HG03442 (cell line): Measurements from ENCODE around the gene ICA1L.
A peak's percentile ranks its signal among the peaks of the same experiment; 100 is the strongest.

Experiments
- ATAC-seq: cut with Tn5 transposase; IDR thresholded peaks from one replicate; pipeline ENCODE4 v1.9.1; 2021; ENCODE audit warnings: mild to moderate bottlenecking, moderate library complexity; ENCODE audit not compliant: unreplicated experiment

The ICA1L gene

DNA sequence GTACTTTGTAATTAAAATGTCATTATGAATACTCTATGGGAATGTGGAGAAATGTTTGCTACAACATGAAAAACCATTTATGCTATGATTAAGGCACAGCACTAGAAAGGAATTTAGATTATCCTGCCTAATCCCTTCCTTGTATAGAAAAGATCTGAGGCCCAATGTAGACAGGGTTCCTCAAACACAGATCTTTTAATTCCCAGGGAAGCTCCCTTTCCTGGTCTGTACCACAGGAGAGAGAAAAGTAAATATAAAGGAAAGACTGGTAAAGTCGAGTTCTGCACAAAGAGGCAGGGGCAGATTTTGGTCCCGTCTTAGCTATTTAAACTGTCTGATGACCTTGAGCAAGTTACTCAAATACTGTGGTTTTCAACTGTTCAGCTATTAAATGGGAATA lies 84.7 kb downstream of the ICA1L start:
- ATAC-seq: no peak

GRCh38 chr2:202782940-202783558 lies 88.5 kb downstream of the ICA1L start:
- ATAC-seq: no peak

- ATAC-seq: peak; percentile 97
Observed at GRCh38 chr2:202780514-202781021, 91.0 kb downstream of the ICA1L start.

GRCh38 chr2:202778217-202778616 lies 93.3 kb downstream of the ICA1L start:
- no peak for ATAC-seq

DNA sequence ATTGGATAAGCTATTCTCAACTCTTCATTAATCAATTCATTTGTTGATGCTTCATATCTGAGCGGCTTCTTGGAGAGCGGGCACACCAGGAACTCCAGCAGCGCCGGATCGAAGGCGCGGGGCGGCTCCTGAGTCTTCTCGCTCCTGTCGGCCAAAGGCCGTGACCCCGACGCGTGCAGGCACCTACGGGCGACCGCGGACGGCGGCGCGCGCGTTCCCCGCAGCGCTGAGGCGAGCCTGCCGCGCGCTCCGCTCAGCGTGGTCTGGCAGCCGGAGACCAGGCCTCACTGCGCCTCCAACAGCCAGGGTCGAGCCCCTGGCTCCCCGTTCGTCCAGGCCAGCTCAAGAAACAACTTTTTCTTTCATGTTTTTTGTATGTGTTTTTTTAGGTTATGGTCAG lies 97.5 kb downstream of the ICA1L start:
- ATAC-seq: no peak

DNA sequence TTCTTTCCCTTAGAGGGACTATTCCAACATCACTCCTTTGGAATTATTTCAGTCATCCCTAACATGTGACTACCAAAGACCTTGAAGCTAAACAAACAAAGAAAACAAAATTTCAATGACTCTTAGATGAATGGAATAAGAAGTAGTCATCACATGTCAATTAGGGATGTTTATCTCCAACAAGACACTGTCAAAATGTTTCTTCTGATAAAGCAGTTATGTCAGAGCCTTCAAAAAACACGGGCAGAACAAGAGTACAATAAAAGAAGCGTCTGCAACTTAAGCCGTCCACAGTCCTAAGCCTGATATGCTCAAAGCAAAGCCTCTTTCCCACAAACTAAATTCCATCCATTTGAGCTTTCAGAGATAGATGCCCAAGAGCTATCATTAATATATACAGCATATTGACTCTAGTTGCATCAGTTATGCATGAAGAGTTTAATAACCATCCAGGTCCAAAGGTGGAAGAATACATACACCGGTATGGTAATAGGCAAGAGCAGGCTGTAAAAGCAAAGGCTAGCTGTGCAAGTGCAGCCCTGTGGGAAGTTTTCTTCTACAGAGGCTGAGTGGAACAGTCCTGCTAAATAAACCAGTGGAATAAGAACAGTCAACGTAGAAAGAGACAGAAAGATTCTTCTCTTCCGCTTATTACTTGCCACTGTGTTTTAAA lies 98.1 kb downstream of the ICA1L start:
- ATAC-seq: no peak

DNA sequence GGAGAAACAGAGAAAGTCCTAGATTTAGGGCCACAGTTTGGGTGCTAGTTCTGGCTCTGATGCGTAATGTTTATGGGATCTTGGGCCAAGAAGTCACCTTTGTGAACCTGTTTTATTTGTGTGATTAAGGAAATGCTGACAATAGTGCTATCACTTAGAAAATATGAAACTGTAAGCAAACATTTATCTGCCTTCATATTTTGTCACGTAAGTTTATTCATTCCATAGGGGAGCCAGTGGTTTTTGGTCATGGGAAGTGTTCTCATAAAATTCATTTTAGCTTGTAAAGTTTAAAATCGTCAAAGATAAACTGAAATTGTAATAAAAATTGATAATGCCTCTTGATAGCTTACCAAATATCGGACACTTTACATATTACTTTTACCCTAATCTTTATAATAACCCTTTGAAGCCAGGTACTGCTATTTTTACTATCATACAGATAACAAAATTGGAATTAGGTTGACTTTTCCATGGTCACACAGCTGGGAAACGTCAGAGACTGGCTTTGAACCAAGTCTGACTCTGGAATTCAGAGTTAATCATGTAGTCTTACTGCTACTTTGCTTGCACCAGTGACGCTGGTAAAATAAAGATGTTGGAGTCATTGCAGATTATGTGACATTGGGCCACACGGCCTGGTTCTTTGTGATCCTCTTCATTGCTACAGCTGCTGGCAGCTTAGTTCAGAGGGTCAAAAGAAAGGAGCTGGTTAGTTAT lies 99.7 kb downstream of the ICA1L start:
- ATAC-seq: no peak

- no peak for ATAC-seq
Observed at GRCh38 chr2:202771336-202771735, 100.2 kb downstream of the ICA1L start.

- no peak for ATAC-seq
Observed at GRCh38 chr2:202769201-202769600, 102.4 kb downstream of the ICA1L start.

GRCh38 chr2:202768273-202768672 lies 103.3 kb downstream of the ICA1L start:
- ATAC-seq: no peak

DNA sequence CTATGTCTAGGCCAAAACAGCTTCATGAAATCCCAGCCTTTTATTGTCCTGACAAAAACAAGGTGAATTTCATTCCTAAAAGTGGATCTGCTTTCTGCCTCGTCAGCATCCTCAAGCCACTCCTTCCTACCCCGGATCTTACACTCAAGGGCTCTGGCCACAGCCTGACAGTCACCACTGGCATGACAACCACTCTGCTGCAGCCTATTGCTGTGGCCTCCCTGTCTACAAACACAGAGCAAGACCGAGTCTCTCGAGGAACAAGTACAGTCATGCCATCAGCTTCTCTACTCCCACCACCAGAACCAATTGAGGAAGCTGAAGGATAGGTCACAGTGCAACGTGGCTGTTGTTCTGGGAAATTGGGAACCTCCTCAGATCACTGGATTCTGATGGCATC lies 106.1 kb downstream of the ICA1L start:
- ATAC-seq: no peak

DNA sequence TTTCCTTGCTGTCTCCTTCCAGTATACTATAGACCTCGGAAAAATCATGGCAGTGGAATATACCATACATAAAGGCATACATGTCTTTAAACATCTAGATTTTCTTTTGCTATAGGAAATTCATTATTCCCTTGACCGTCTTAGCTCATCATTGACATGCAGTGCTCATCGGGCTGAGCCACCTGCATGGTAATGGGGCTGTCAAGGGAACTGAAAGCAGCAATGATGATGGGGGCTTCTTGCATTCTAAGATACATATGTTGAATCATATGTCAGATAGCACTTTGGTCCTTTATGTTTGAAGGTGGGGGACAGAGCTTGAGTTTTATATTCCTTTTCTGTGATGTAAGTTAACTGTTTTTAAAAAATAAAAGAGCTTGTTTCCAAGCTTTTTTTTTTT lies 106.6 kb downstream of the ICA1L start:
- no peak for ATAC-seq

DNA sequence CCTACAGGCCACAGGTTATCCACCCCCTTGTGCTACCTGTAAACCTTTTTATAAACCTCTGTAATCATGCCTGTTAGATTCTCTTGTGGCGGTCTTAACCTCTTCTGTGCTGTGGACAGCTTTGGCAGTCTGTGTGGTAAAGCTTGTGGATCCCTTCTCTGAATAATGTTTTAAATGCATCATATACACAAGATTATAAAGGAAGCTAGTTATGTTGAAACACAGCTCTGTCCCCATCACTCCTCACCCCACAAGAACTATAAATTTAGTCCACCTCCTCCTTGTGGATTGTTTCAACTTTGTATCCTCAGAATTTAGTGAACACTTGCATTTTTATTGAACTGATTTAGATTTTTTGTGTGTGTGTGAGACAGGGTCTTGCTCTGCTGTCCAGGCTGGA lies 107.7 kb downstream of the ICA1L start:
- no peak for ATAC-seq

- no peak for ATAC-seq
Observed at GRCh38 chr2:202762556-202762955, 109.0 kb downstream of the ICA1L start.

GRCh38 chr2:202760848-202761247 lies 110.7 kb downstream of the ICA1L start:
- no peak for ATAC-seq

GRCh38 chr2:202758604-202759003 lies 113.0 kb downstream of the ICA1L start:
- ATAC-seq: no peak

DNA sequence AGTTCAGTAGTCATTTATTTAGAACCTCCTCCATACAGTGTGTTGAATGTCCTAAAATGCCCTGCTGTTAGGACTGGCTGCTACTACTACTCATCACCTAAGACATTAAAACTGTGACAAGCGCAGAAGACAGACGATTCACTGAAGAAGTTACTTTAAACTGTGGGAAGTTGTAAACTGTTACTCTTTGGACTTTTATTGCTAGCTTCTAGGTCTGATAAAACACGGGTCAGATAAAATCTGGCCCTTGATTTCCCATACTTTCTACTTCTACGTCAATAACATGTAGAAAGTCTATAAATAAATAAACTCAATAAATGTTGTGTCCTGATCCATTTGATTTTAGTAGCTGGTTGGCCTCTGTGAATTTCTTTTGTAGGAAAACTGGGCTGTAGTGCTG lies 113.4 kb downstream of the ICA1L start:
- no peak for ATAC-seq

GRCh38 chr2:202757339-202757738 lies 114.2 kb downstream of the ICA1L start:
- ATAC-seq: no peak

- no peak for ATAC-seq
Observed at GRCh38 chr2:202756598-202756997, 115.0 kb downstream of the ICA1L start.

- no peak for ATAC-seq
Observed at GRCh38 chr2:202754936-202755335, 116.6 kb downstream of the ICA1L start.

DNA sequence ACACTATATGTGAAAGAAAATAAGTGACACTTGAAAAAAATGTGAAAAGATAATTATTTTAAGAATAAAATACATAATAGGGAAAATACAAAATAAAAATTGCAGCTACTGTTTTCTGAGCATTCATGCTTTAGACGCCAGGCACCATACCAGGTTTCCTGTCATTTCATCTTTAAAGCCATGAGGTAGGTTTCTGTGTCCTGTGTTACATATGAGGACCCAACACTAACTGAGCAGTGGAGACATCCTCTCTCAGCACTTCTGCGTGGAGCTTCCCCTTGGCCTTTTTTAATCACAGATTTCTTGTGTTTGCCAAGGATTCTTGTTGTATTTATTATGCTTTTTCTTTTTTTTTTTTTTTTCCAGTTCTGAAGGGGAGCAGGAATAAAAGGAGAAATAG lies 119.5 kb downstream of the ICA1L start:
- no peak for ATAC-seq
